Breast epithelium (tissue), 3 donors: ENCODE data around the gene KCNMB2.

Experiments
- POLR2A ChIP-seq: fragments of 450-650 bp; IDR thresholded peaks from one replicate; pipeline ENCODE4 v1.6.1; 2016; ENCODE audit warnings: antibody characterized with exemption, mild to moderate bottlenecking, moderate library complexity
- POLR2AphosphoS5 ChIP-seq, 3 donors: sonication (generic); formaldehyde crosslinking; IDR thresholded peaks; one replicate each; pipeline ENCODE4 v1.6.1; 2017; ENCODE audit warnings: antibody characterized with exemption in 3 of 3
- TF ChIP-seq, protein P1 (sequence below), 3 donors: fragments of 450-650 bp; IDR thresholded peaks; one replicate each; pipeline ENCODE4 v1.5.1; 2016 to 2017; ENCODE audit warnings: antibody characterized with exemption in 3 of 3, mild to moderate bottlenecking in 3 of 3, moderate library complexity in 3 of 3

DNA sequence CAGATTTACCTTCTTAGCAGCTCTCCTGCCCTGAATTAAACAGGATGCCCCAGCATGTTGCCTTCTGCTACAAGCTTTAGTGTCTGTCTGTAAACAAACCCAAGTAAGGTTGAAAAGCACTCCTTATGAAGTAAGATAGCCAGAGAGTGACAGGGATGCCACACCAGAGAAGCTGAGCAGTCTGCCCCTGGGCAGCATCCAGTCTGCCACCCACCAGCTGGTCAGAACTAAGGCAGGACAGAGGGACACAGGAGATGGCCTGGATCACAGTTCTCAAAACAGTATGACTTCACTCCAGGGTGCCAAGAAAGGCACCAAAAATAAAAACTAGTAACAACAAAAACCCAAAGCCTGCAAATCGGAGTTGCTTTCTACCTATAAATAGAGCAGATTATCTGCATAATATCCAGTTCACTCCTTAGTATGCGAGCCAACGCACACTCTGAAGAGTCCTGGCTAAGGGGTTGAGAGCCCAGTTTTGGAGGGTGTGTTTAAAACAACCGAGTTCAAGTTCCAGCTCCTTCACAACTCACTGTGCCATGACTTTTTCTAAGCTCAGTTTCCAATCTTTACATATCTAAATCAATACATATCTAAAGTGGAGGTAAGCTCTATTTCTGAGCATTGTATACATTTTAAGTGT lies 198.9 kb downstream of the KCNMB2 start:
- TF ChIP-seq, protein P1, sequence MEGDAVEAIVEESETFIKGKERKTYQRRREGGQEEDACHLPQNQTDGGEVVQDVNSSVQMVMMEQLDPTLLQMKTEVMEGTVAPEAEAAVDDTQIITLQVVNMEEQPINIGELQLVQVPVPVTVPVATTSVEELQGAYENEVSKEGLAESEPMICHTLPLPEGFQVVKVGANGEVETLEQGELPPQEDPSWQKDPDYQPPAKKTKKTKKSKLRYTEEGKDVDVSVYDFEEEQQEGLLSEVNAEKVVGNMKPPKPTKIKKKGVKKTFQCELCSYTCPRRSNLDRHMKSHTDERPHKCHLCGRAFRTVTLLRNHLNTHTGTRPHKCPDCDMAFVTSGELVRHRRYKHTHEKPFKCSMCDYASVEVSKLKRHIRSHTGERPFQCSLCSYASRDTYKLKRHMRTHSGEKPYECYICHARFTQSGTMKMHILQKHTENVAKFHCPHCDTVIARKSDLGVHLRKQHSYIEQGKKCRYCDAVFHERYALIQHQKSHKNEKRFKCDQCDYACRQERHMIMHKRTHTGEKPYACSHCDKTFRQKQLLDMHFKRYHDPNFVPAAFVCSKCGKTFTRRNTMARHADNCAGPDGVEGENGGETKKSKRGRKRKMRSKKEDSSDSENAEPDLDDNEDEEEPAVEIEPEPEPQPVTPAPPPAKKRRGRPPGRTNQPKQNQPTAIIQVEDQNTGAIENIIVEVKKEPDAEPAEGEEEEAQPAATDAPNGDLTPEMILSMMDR (IDR thresholded peaks at IDR 0.05): no peak
- TF ChIP-seq POLR2AphosphoS5 (IDR thresholded peaks at IDR 0.05) (no peak), POLR2A (no peak)
